ENCODE results near the gene SPTLC3.

SPTLC3 gene

DNA sequence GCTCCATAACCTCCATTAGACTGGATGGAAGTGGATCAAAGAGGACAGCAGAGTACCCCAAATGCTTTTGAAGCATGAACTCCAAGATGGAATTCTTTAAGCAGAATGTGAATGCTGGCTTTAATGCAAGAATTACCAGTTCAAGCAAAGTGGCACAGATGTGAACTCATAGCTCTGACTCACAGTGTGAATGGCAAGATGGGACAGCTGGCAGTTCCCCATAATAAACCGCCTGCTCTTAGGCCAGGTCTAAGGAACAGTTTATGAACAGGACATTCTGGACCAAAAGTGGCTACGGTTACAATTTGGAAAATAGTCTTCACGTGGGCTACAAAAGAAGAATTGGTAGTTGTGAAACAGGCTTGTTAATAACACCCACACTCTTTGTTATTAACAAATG lies 76.5 kb downstream of the SPTLC3 start:
- DNase-seq, result no peak
- H3K9me3 ChIP-seq (ENCODE audit: control insufficient read depth, low read length), result no peaks in the 10 kb centered on the region
- H3K27me3 ChIP-seq (replicated peaks; ENCODE audit: control insufficient read depth, insufficient read depth, low read length, poor library complexity, severe bottlenecking), result no peaks in the 10 kb centered on the region
- no peak overlapping the region for H3K4me3 ChIP-seq (ENCODE audit: insufficient read depth, low read depth, low read length, poor library complexity, severe bottlenecking)
- H3K4me1 ChIP-seq (ENCODE audit: control insufficient read depth, insufficient read depth, low read length, poor library complexity, severe bottlenecking), result no peaks in the 10 kb centered on the region
- no peaks in the 10 kb centered on the region for H3K36me3 ChIP-seq (ENCODE audit: control insufficient read depth, insufficient read depth, low read length)
- no peak overlapping the region for H3K27ac ChIP-seq (ENCODE audit: insufficient read depth, low read length, poor library complexity, severe bottlenecking)

DNA sequence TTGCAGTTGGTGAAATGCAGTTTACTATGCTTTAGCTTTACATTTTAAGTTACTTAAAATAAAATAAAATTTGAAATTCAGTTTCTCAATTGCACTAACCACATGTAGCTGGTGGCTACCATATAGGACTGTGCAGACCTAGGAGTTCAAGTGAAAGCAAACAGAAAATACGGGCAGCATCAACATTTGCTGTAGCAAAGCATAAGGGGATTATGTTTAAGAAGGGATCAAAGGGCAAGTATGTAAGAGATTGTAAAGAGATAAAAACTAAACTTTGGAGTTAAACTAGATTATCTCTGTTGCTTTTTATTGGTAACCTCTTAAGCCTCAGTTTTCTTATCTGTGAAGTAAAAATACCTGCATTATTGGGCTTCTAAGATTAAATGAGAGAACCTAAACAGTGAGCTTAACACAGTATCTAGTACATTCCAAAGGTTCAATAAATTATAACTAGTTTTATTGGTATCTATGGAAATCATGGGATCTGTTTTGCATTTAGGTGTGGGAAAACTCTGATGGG lies 81.2 kb downstream of the SPTLC3 start:
- no peaks in the 10 kb centered on the region for H3K27me3 ChIP-seq (replicated peaks; ENCODE audit: control insufficient read depth, insufficient read depth, low read length, poor library complexity, severe bottlenecking)

DNA sequence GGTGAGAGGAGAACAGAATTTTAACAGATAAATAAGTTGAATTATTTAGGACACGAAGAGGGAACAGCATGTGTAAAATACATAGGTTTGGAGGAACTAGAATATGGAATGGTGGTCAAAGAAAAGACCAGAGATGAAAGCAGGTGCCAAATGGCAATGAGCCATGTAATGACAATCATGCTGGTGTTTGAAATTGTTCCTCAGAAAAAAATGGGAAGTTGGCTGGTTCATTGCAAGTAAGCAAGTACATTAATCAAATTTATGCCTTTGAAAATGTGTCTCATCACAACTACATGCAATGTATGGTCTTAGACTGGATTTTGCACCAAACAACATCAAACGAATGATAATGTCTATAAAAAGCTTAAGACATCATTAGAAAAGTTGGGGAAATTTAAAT lies 83.3 kb downstream of the SPTLC3 start:
- Histone ChIP-seq H3K27me3 (replicated peaks; ENCODE audit: control insufficient read depth, insufficient read depth, low read length, poor library complexity, severe bottlenecking) (no peaks in the 10 kb centered on the region), H3K9me3 (ENCODE audit: control insufficient read depth, low read length) (no peaks in the 10 kb centered on the region), H3K27ac (ENCODE audit: insufficient read depth, low read length, poor library complexity, severe bottlenecking) (no peak overlapping the region), H3K36me3 (ENCODE audit: control insufficient read depth, insufficient read depth, low read length) (no peaks in the 10 kb centered on the region), H3K4me3 (ENCODE audit: insufficient read depth, low read depth, low read length, poor library complexity, severe bottlenecking) (no peak overlapping the region), H3K4me1 (ENCODE audit: control insufficient read depth, insufficient read depth, low read length, poor library complexity, severe bottlenecking) (no peaks in the 10 kb centered on the region)
- no peak for DNase-seq

More for the DNA sequence above, 81.2 kb downstream of the SPTLC3 start:
- no peak for DNase-seq
- H3K9me3 ChIP-seq (ENCODE audit: control insufficient read depth, low read length), result no peaks in the 10 kb centered on the region
- H3K4me3 ChIP-seq (ENCODE audit: insufficient read depth, low read depth, low read length, poor library complexity, severe bottlenecking), result no peak overlapping the region
- no peak overlapping the region for H3K27ac ChIP-seq (ENCODE audit: insufficient read depth, low read length, poor library complexity, severe bottlenecking)
- H3K4me1 ChIP-seq (ENCODE audit: control insufficient read depth, insufficient read depth, low read length, poor library complexity, severe bottlenecking), result no peaks in the 10 kb centered on the region
- no peaks in the 10 kb centered on the region for H3K36me3 ChIP-seq (ENCODE audit: control insufficient read depth, insufficient read depth, low read length)

DNA sequence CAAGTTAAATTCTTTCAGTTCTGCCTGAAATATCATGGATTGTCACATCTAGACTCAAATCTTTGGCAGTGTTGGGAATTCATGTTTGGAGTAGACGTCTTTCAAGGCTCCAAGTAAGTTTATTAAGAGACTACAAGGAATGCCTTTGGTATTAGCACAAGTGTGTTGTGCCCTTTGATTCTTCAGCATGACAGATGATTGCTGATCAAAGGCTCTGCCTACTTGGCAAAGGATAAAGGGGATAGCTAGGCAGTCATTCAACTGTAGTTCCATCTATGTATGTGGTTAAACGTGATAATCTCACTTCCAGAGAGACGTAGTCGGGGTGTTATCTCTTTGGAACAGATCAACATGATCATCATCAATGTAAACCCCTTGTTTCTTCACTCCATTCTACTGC lies 86.2 kb downstream of the SPTLC3 start:
- H3K27ac ChIP-seq (ENCODE audit: insufficient read depth, low read length, poor library complexity, severe bottlenecking), result no peak overlapping the region
- no peak for DNase-seq
- H3K36me3 ChIP-seq (ENCODE audit: control insufficient read depth, insufficient read depth, low read length), result no peaks in the 10 kb centered on the region
- H3K4me3 ChIP-seq (ENCODE audit: insufficient read depth, low read depth, low read length, poor library complexity, severe bottlenecking), result no peak overlapping the region
- no peaks in the 10 kb centered on the region for H3K4me1 ChIP-seq (ENCODE audit: control insufficient read depth, insufficient read depth, low read length, poor library complexity, severe bottlenecking)
- H3K27me3 ChIP-seq (replicated peaks; ENCODE audit: control insufficient read depth, insufficient read depth, low read length, poor library complexity, severe bottlenecking), result no peaks in the 10 kb centered on the region
- no peaks in the 10 kb centered on the region for H3K9me3 ChIP-seq (ENCODE audit: control insufficient read depth, low read length)

DNA sequence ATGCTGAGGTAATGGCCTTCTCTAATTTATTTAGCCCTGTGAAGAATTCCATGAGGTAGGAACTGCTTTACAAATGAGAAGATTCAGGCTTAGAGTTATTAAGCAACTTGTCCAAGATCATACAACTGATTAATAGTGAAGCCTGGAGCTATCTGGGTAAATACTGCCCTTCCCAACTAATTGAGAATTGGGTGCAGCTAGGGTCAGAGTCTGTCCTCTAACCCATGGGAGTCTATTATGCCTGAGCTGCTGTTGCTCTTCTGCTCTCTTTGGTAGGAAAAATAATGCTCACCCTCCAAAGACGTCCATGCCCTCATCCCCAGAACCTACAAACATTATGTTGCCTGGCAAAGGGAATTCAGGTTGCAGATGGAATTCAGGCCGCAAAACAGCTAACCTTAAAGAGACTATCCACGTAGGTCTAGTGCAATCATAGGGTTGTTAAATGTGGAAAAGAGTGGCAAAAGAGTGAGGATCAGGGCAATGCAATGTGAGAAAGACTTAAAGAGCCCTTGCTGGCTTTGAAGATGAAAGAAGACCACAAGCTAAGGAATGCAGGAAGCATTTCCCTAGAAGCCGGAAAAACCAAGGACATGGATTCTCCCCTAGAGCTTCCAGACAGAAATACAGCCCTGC lies 90.1 kb downstream of the SPTLC3 start:
- no peaks in the 10 kb centered on the region for H3K9me3 ChIP-seq (ENCODE audit: control insufficient read depth, low read length)
- no peak overlapping the region for H3K27ac ChIP-seq (ENCODE audit: insufficient read depth, low read length, poor library complexity, severe bottlenecking)
- DNase-seq, result no peak
- H3K27me3 ChIP-seq (replicated peaks; ENCODE audit: control insufficient read depth, insufficient read depth, low read length, poor library complexity, severe bottlenecking), result no peaks in the 10 kb centered on the region
- no peak overlapping the region for H3K4me3 ChIP-seq (ENCODE audit: insufficient read depth, low read depth, low read length, poor library complexity, severe bottlenecking)
- H3K36me3 ChIP-seq (ENCODE audit: control insufficient read depth, insufficient read depth, low read length), result no peaks in the 10 kb centered on the region
- H3K4me1 ChIP-seq (ENCODE audit: control insufficient read depth, insufficient read depth, low read length, poor library complexity, severe bottlenecking), result no peaks in the 10 kb centered on the region

DNA sequence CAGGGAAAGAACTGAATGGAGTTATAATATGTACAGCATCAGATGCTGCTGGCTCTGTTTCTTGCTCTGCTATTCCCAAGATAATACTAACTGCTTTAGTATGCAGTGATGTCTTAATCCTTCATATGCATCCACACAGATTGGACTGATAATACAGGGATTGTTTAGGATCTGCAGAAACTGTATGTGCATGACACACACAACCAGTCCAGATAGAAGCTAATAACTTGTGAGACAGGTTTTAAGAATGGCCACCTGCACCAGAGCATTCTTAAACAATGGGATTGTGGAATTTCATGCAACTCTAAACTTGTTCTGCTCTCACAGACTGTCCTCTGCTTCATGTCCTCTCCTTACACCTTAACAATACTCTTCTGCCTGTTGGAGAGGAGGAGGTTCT lies 90.9 kb downstream of the SPTLC3 start:
- Histone ChIP-seq H3K36me3 (ENCODE audit: control insufficient read depth, insufficient read depth, low read length) (no peaks in the 10 kb centered on the region), H3K27me3 (replicated peaks; ENCODE audit: control insufficient read depth, insufficient read depth, low read length, poor library complexity, severe bottlenecking) (no peaks in the 10 kb centered on the region), H3K9me3 (ENCODE audit: control insufficient read depth, low read length) (no peaks in the 10 kb centered on the region), H3K27ac (ENCODE audit: insufficient read depth, low read length, poor library complexity, severe bottlenecking) (no peak overlapping the region), H3K4me1 (ENCODE audit: control insufficient read depth, insufficient read depth, low read length, poor library complexity, severe bottlenecking) (no peaks in the 10 kb centered on the region), H3K4me3 (ENCODE audit: insufficient read depth, low read depth, low read length, poor library complexity, severe bottlenecking) (no peak overlapping the region)
- no peak for DNase-seq

DNA sequence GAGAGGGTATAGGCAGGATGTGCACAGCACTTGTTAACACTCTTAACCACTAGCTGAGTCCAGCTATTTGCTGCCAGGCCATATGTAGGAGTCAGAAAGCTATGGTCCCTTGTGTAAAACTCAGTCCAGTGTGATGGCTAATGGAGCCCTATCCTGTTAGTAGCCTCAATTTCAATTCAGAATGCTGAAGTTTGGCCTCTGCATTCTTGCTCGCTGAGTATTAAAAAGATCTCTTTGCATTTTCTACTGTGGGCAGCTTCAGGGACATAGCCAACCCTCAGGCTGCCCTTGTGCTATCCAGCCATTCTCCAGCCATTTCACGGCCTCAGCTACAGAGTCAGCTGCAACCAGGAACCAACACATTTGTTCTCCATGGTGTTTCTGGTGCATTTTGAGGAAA lies 92.5 kb downstream of the SPTLC3 start:
- Histone ChIP-seq H3K27ac (ENCODE audit: insufficient read depth, low read length, poor library complexity, severe bottlenecking) (no peak overlapping the region), H3K27me3 (replicated peaks; ENCODE audit: control insufficient read depth, insufficient read depth, low read length, poor library complexity, severe bottlenecking) (no peaks in the 10 kb centered on the region), H3K36me3 (ENCODE audit: control insufficient read depth, insufficient read depth, low read length) (no peaks in the 10 kb centered on the region), H3K4me1 (ENCODE audit: control insufficient read depth, insufficient read depth, low read length, poor library complexity, severe bottlenecking) (no peaks in the 10 kb centered on the region), H3K9me3 (ENCODE audit: control insufficient read depth, low read length) (no peaks in the 10 kb centered on the region), H3K4me3 (ENCODE audit: insufficient read depth, low read depth, low read length, poor library complexity, severe bottlenecking) (no peak overlapping the region)
- DNase-seq, result no peak

DNA sequence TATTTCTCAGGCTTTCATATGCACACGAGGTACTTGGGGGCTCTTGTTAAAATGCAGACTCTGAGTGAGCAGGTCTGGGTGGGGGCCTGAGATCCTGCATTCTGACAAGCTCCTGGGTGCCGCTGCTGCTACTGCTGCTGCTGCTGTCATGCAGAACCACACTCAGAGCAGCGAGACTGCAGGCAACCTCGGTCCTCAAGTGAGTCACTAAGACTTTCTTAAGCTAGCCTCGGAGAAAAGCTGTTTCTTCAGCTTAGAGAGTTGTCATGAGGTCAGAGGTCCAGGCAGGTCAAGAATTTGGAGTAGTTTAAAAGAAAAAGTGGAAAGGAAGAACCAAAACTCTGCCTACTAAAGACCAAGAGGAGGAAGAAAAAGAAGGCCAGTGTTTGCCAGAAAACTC lies 92.9 kb downstream of the SPTLC3 start:
- Histone ChIP-seq H3K9me3 (ENCODE audit: control insufficient read depth, low read length) (no peaks in the 10 kb centered on the region), H3K4me3 (ENCODE audit: insufficient read depth, low read depth, low read length, poor library complexity, severe bottlenecking) (no peak overlapping the region), H3K4me1 (ENCODE audit: control insufficient read depth, insufficient read depth, low read length, poor library complexity, severe bottlenecking) (no peaks in the 10 kb centered on the region), H3K27ac (ENCODE audit: insufficient read depth, low read length, poor library complexity, severe bottlenecking) (no peak overlapping the region), H3K27me3 (replicated peaks; ENCODE audit: control insufficient read depth, insufficient read depth, low read length, poor library complexity, severe bottlenecking) (no peaks in the 10 kb centered on the region), H3K36me3 (ENCODE audit: control insufficient read depth, insufficient read depth, low read length) (no peaks in the 10 kb centered on the region)
- no peak for DNase-seq

DNA sequence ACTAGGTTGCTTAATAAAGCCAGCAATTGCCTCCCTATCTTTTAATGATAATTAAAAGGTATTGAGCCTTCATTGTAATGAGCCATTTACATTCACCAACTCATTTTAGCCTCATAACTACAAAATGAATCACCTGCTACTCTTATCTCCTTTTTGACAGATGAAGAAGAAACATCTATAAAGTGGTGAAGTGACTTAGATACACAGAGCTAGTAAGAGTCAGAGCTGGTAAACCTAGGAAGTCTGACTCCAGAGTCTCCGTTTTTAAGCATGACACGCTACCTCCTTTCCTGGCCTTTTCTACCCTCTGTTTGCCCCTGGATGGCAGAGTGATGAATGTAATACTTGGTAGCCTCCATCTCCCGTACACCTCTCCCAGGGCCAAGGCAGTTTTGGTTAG lies 93.5 kb downstream of the SPTLC3 start:
- DNase-seq, result no peak
- H3K4me3 ChIP-seq (ENCODE audit: insufficient read depth, low read depth, low read length, poor library complexity, severe bottlenecking), result no peak overlapping the region
- H3K36me3 ChIP-seq (ENCODE audit: control insufficient read depth, insufficient read depth, low read length), result no peaks in the 10 kb centered on the region
- H3K27me3 ChIP-seq (replicated peaks; ENCODE audit: control insufficient read depth, insufficient read depth, low read length, poor library complexity, severe bottlenecking), result no peaks in the 10 kb centered on the region
- H3K9me3 ChIP-seq (ENCODE audit: control insufficient read depth, low read length), result no peaks in the 10 kb centered on the region
- no peaks in the 10 kb centered on the region for H3K4me1 ChIP-seq (ENCODE audit: control insufficient read depth, insufficient read depth, low read length, poor library complexity, severe bottlenecking)
- no peak overlapping the region for H3K27ac ChIP-seq (ENCODE audit: insufficient read depth, low read length, poor library complexity, severe bottlenecking)

DNA sequence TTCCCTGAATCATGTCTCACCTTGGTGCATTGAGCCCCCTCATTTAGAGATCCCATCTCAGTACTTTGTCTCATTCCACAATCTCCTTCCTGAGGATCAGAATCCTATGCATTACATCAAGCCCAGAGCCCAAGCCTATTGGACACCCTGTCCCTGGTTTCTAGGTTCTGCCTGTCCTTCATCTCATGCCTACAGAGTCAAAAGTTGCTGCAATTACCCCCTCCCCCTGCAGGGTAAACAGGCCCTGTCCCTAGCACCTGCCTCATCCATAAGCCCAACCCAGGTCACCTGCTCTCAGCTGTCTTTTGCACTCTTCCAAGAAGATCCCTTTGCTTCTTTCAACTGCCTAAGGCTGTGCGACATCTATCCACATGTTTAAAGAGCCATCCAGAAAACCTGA lies 93.9 kb downstream of the SPTLC3 start:
- H3K27me3 ChIP-seq (replicated peaks; ENCODE audit: control insufficient read depth, insufficient read depth, low read length, poor library complexity, severe bottlenecking), result no peaks in the 10 kb centered on the region
- H3K4me3 ChIP-seq (ENCODE audit: insufficient read depth, low read depth, low read length, poor library complexity, severe bottlenecking), result no peak overlapping the region
- H3K27ac ChIP-seq (ENCODE audit: insufficient read depth, low read length, poor library complexity, severe bottlenecking), result no peak overlapping the region
- H3K36me3 ChIP-seq (ENCODE audit: control insufficient read depth, insufficient read depth, low read length), result no peaks in the 10 kb centered on the region
- DNase-seq, result no peak
- H3K4me1 ChIP-seq (ENCODE audit: control insufficient read depth, insufficient read depth, low read length, poor library complexity, severe bottlenecking), result no peaks in the 10 kb centered on the region
- no peaks in the 10 kb centered on the region for H3K9me3 ChIP-seq (ENCODE audit: control insufficient read depth, low read length)

All from effector memory CD4-positive, alpha-beta T cell (primary cell).